GM18505 (cell line): ENCODE data around the gene SPO11.
"Not testable (repeated sequence)": the region's sequence is repeated elsewhere in the genome, so short reads cannot be mapped to it uniquely, and the experiment has no call there.

Experiments
- ATAC-seq: cut with Tn5 transposase; IDR thresholded peaks from one replicate; pipeline ENCODE4 v1.9.1; 2021; ENCODE audit not compliant: unreplicated experiment
- POLR2A ChIP-seq: IDR thresholded peaks from 4 replicates; pipeline ENCODE4 v1.6.1; 2011; ENCODE audit warnings: borderline replicate concordance; ENCODE audit not compliant: insufficient read depth, insufficient read length; ENCODE audit errors: extremely low read depth

Gene SPO11

DNA sequence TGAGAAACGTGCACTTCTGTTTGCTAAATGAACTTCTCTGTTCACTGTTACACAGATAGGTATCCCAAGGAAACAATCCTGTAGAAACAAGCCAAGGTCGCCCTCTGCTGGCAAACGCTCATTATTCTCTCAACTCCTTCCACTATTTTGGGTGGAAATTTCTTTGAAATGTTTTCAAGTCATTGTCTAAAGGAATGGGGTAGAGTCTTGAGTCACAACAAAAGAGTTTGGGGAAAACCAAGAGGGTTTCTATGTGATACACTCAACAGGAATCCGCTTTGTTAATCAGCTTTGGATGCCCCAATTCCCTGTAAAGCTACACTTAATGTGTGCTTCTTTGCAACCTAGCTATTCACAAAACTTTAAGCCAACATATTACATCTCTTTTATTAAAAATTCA lies 16.9 kb downstream of the SPO11 start:
- ATAC-seq = no peak

GRCh38 chr20:57347393-57347792 lies 17.8 kb downstream of the SPO11 start:
- TF ChIP-seq POLR2A = no peak
- no peak for ATAC-seq

More for the DNA sequence above, 16.9 kb downstream of the SPO11 start:
- TF ChIP-seq POLR2A = no peak

DNA sequence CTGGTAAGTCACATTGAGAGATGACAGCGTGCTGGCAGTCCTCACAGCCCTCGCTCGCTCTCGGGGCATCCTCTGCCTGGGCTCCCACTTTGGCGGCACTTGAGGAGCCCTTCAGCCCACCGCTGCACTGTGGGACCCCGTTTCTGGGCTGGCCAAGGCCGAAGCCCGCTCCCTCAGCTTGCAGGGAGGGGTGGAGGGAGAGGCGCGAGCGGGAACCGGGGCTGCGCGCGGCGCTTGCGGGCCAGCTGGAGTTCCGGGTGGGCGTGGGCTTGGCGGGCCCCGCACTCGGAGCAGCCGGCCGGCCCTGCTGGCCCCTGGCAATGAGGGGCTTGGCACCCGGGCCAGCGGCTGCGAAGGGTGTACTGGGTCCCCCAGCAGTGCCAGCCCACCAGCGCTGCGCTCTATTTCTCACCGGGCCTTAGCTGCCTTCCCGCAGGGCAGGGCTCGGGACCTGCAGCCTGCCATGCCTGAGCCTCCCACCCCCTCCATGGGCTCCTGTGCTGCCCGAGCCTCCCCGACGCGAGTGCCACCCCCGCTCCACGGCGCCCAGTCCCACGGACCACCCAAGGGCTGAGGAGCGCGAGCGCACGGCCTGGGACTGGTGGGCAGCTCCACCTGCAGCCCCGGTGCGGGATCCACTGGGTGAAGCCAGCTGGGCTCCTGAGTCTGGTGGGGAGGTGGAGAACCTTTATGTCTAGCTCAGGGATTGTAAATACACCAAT lies 18.8 kb downstream of the SPO11 start:
- not testable (repeated sequence) for ATAC-seq

- ATAC-seq = not testable (repeated sequence)
These were observed 19.4 kb downstream of the SPO11 start for GRCh38 chr20:57348922-57349574.

GRCh38 chr20:57350081-57350710 lies 20.6 kb downstream of the SPO11 start:
- no peak for ATAC-seq
- no peak for TF ChIP-seq POLR2A

- not testable (repeated sequence) for ATAC-seq
These were observed 21.1 kb downstream of the SPO11 start for GRCh38 chr20:57350726-57351041.

DNA sequence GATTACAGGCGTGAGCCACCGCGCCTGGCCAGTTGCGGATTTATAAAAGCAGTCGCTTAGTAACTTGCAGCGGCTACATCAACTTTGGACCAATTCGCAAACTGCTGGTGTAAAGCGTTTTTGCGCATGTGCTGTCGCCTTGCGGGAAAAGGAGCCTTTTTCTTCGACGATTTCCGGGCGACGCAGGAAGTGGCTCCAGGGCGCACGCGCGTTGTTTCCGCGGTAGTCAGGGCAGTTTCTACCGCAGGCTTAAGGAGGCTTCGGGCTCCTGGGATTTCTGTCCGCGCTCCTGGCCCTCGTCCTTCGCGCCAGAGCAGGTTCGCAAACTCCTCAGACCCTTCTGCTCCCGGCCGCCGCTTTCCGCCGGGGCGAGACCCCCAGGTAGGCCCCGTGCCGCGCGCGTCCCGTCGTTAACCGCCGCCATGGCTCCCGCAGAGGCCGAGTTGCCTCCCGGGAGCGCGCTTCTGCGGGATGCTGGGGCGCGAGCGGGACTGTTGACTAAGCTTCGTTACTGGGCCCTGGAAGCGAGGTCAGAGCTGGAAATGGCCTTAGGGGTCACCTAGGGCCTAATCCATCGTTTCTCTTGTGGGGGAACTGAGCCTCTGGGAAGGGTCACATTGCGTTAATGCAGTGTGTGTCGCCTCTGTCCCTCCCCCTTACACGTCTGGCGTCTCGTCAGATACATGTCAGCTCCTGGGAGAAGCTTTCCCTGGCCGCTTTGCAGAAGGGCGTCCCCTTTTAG lies 21.6 kb downstream of the SPO11 start, which contains the start of gene RAE1:
Gene RAE1, plus strand, starts transcription at position 214 of the 742 bp plus-strand sequence. CDS start 2,784 bp downstream, outside the sequence.
- peak; percentile 87 for ATAC-seq
- TF ChIP-seq POLR2A = peak; percentile 84

DNA sequence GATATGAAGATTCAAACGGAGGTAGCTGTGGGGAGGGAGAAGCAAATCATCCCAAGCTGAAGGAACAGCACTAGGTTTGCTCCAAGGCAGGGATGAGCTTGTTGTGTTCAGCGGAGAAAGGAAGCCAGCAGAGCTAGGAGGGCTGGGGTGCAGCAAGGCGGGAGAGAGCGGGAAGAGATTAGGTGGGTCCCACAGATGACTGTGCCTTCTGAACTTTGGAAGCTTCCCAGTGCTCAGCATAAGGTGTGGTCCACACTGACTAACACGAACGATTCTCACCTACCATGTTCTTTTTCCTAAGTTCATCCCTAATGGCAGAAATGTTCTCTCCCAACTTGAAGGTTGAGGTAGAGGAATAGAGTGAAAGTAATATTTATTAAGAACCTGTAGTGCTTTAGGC lies 22.7 kb downstream of the SPO11 start:
- no peak for TF ChIP-seq POLR2A
- no peak for ATAC-seq

DNA sequence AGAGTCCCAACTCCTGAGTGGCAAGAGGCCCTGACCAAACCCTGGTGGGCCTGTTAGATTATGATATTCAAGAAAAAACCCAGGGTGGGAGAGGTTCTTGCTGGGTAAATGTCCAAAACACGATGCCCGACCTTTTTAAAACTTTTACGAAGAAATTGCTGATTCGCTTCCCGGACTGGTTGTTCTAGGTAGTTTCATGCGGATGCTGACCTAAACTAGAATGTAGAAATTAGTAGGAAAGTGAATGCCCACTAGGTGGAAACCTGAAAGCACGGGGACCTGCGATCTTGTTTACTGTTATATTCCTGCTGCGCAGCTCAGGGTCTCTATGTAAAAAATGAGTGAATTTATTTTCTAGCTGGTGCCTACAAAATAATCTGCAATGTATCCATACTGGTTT lies 23.7 kb downstream of the SPO11 start:
- ATAC-seq = no peak
- TF ChIP-seq POLR2A = no peak

DNA sequence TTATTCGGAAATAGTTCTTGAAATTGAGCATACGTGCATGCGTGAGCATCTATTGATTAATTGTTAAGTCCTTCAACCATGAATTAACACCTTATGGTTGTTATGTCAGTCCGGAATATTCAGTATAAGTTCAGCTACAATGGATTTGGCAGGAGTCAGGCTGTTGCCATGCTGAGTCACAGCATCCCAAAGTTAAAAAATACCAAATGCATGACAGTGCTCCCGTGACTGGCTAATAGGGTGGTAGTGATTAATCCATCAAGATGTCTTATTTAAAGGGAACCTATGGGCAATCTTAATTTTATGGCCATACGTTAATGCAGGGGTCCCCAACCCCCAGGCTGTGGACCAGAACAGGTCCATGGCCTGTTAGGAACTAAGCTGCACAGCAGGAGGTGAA lies 31.9 kb downstream of the SPO11 start:
- no peak for TF ChIP-seq POLR2A
- ATAC-seq = no peak

GRCh38 chr20:57364451-57364850 lies 34.8 kb downstream of the SPO11 start:
- TF ChIP-seq POLR2A = no peak
- ATAC-seq = no peak

- TF ChIP-seq POLR2A = no peak
These were observed 40.0 kb downstream of the SPO11 start for GRCh38 chr20:57369596-57369995.

GRCh38 chr20:57370316-57370715 lies 40.7 kb downstream of the SPO11 start:
- no peak for TF ChIP-seq POLR2A
- ATAC-seq = no peak

More at GRCh38 chr20:57369596-57369995, 40.0 kb downstream of the SPO11 start:
- ATAC-seq = no peak

DNA sequence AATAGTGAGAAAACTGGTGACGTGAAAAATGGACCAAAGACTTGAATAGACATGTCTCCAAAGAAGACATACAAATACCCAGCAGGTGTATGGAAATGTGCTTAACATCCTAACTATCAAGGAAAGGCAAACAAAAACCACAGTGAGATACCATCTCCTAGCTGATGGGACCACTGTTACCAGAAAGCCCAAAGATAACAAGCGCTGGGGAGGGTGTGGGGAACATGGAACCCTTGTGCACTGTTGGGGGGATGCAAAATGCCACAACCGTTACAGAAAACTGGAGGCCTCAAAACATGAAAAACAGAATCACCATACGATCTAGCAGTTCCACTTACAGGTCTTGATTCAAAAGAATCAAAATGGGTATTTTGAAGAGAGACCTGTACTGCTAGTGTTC lies 41.8 kb downstream of the SPO11 start:
- TF ChIP-seq POLR2A = no peak
- ATAC-seq = no peak

DNA sequence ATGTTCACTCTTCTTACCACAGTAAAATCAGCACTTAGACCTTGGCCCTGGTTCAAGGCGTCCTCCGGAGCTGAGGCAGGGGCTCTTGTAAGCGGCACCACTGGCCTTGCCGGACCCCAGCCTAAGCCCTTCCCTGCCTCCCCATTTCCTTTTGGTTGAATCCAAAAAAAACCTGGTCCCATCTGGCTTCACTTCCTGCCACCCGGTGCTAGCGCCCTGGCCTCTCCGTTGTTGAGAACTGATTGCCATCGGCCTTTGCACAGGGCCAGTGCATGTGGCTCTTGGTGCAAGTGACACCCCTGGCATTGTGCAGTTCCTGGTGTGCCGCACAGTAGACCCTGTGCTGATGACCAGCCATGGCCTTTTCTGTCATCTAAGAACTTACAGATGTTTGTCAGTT lies 42.6 kb downstream of the SPO11 start:
- ATAC-seq = no peak
- no peak for TF ChIP-seq POLR2A
